Testis (tissue), 3 donors: ENCODE data around the gene SEMA6A. TPM values are rescaled to one million over a fixed set of nuclear protein-coding genes. Genes with fewer than 3 reads are reported as not detected.

Source experiments
- DNase-seq: peaks from one replicate; pipeline ENCODE4 v3.0.0-alpha.2; 2019
- H3K27ac ChIP-seq, 2 donors: fragments of 200-600 bp; sonication (generic); one replicate each; pipeline ENCODE4 v1.5.1; 2019
- H3K27me3 ChIP-seq: fragments of 200-600 bp; sonication (generic); one replicate; pipeline ENCODE4 v1.5.1; 2019
- H3K36me3 ChIP-seq: fragments of 200-600 bp; sonication (generic); one replicate; pipeline ENCODE4 v1.5.1; 2017; ENCODE audit warnings: low read depth; ENCODE audit errors: missing control alignments
- H3K4me1 ChIP-seq: fragments of 200-600 bp; sonication (generic); one replicate; pipeline ENCODE4 v1.5.1; 2019
- H3K4me3 ChIP-seq, 2 donors: fragments of 200-600 bp; sonication (generic); one replicate each; pipeline ENCODE4 v1.5.1; 2017 to 2019
- H3K9me3 ChIP-seq: fragments of 200-600 bp; sonication (generic); one replicate; pipeline ENCODE4 v1.5.1; 2017
- CTCF ChIP-seq, 3 experiments: fragments of 450-650 bp in 2 of 3; fragments of 200-600 bp in 1 of 3; sonication (generic) in 1 of 3; IDR thresholded peaks; one replicate each; pipeline ENCODE4 v1.5.1; 2016 to 2019; ENCODE audit warnings: antibody characterized with exemption in 3 of 3, mild to moderate bottlenecking in 2 of 3, moderate library complexity in 1 of 3
- POLR2A ChIP-seq: fragments of 450-650 bp; IDR thresholded peaks from one replicate; pipeline ENCODE4 v1.6.1; 2017; ENCODE audit warnings: antibody characterized with exemption, mild to moderate bottlenecking, moderate library complexity
- WGBS, 2 donors: methylation state at CpG; one replicate each; pipeline ENCODE4 v1.1.5; 2018; 5-methylcytosine and 5-hydroxymethylcytosine counted together
- intact Hi-C: fragments of 100-400 bp; cut with DNase I; formaldehyde crosslinking; loops from one replicate; pipeline ENCODE4 v1.15.1; 2023; ENCODE audit warnings: low total_unique reads
- polyA plus RNA-seq: library from polyadenylated mRNA; stranded (reverse); fragments of 350-450 nt; fragmentation: Illumina TruSeq; extraction: RNeasy Lipid Tissue Mini Kit (QIAGEN cat#74804); gene quantifications from one replicate; pipeline ENCODE4 v1.2.3, GENCODE V29; 2014; ENCODE audit warnings: low read depth, low replicate concordance; ENCODE audit not compliant: insufficient read depth
- total RNA-seq, 2 donors: library from RNA; depleted of rRNA; stranded (reverse); fragments of >200 nt; gene quantifications; one replicate each; pipeline ENCODE4 v1.2.3, GENCODE V29; 2016

SEMA6A gene
- total and polyA plus RNA-seq, 3 donors from 2014 or later = 17.4 to 67.6 (median 52.0) TPM

DNA sequence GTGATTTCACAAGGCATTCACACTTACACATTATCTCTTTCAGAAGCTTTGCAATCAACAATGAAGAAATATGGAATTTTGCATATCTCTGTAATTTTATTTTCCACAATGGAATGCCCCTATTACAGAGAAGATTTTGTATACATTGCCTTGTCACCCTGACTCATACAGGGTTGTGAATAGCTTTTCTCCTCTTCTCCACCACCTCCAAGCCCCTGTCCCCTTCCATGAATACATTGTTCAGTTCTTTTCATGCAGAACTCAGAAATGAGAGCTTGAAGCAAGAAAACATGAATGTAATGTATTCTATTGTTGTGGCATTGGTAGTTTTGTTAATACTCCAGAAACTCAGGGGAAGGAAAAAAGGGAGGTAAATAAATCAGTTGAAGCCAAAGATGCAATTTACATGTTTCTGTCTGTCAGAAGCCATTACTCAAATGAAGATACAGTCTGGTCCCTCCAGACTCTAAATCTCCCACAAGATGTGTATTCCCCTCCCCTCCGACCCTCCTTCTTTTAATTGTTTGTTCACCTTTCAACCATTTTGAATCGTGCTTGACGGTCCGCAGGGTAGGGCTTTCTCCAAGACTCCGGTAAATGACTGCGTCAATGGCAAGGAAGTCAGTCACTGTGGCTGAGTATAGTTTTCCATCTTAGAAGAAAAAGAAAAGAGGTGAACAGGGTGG is 86.1 kb downstream of the SEMA6A start:
- H3K36me3 ChIP-seq = no peaks in the 10 kb centered on the region
- DNase-seq = no peak
- H3K4me3 ChIP-seq = no peak overlapping the region
- TF ChIP-seq POLR2A (no peak), CTCF (IDR thresholded peaks at IDR 0.05) (no peak)
- H3K9me3 ChIP-seq = no peaks in the 10 kb centered on the region
- intact Hi-C loops = no loop called here
- H3K27ac ChIP-seq = no peak overlapping the region
- 91 to 92% methylated on average over 6 of the region's 6 CpGs for WGBS, 2 donors
- no peaks in the 10 kb centered on the region for H3K27me3 ChIP-seq
- H3K4me1 ChIP-seq = no peaks in the 10 kb centered on the region

- Histone ChIP-seq H3K4me1 (no peaks in the 10 kb centered on the region), H3K9me3 (no peaks in the 10 kb centered on the region), H3K4me3 (no peak overlapping the region), H3K27ac (no peak overlapping the region), H3K27me3 (no peaks in the 10 kb centered on the region), H3K36me3 (no peaks in the 10 kb centered on the region)
- intact Hi-C loops = no loop called here
- DNase-seq = no peak
- TF ChIP-seq POLR2A (no peak), CTCF (IDR thresholded peaks at IDR 0.05) (no peak)
- WGBS, 2 donors = 48 to 67% methylated on average over 1 of the region's 1 CpG
These were observed 87.6 kb downstream of the SEMA6A start for GRCh38 chr5:116487045-116487444.

- H3K36me3 ChIP-seq = no peaks in the 10 kb centered on the region
- no peak overlapping the region for H3K27ac ChIP-seq
- intact Hi-C loops = no loop called here
- no peaks in the 10 kb centered on the region for H3K9me3 ChIP-seq
- H3K27me3 ChIP-seq = no peaks in the 10 kb centered on the region
- H3K4me3 ChIP-seq = no peak overlapping the region
- TF ChIP-seq CTCF (IDR thresholded peaks at IDR 0.05) (no peak), POLR2A (no peak)
- no peaks in the 10 kb centered on the region for H3K4me1 ChIP-seq
- 78 to 85% methylated on average over 8 of the region's 8 CpGs for WGBS, 2 donors
- no peak for DNase-seq
These were observed 88.0 kb downstream of the SEMA6A start for GRCh38 chr5:116486588-116486987.

GRCh38 chr5:116484645-116485044 is 90.0 kb downstream of the SEMA6A start:
- no peak overlapping the region for H3K27ac ChIP-seq
- no peak overlapping the region for H3K4me3 ChIP-seq
- intact Hi-C loops = no loop called here
- 96 to 98% methylated on average over 4 of the region's 4 CpGs for WGBS, 2 donors
- H3K4me1 ChIP-seq = no peaks in the 10 kb centered on the region
- TF ChIP-seq CTCF (IDR thresholded peaks at IDR 0.05) = no peak
- TF ChIP-seq POLR2A = no peak
- no peaks in the 10 kb centered on the region for H3K27me3 ChIP-seq
- no peaks in the 10 kb centered on the region for H3K36me3 ChIP-seq
- H3K9me3 ChIP-seq = no peaks in the 10 kb centered on the region
- DNase-seq = no peak

- TF ChIP-seq CTCF (IDR thresholded peaks at IDR 0.05) = no peak
- TF ChIP-seq POLR2A = no peak
- Histone ChIP-seq H3K36me3 (no peaks in the 10 kb centered on the region), H3K27ac (no peak overlapping the region), H3K4me3 (no peak overlapping the region), H3K9me3 (no peaks in the 10 kb centered on the region), H3K4me1 (no peaks in the 10 kb centered on the region), H3K27me3 (no peaks in the 10 kb centered on the region)
- no peak for DNase-seq
- intact Hi-C loops = no loop called here
- WGBS, 2 donors = 81 to 91% methylated on average over 1 of the region's 1 CpG
These were observed 92.2 kb downstream of the SEMA6A start for GRCh38 chr5:116482394-116482793.
